NCI-H187 (cell line): ENCODE results near the gene SH3RF3.

Experiments
- DNase-seq, 2 experiments: peaks; one replicate each; lab custom pipeline; 2025; lab: John Stamatoyannopoulos, UW

Gene SH3RF3

GRCh38 chr2:109379507-109379906 lies 250.5 kb downstream of the SH3RF3 start:
- no peak for DNase-seq

GRCh38 chr2:109380502-109381326 lies 251.7 kb downstream of the SH3RF3 start:
- DNase-seq, result no peak

GRCh38 chr2:109381327-109381820 lies 252.4 kb downstream of the SH3RF3 start:
- DNase-seq, result no peak

GRCh38 chr2:109382226-109382895 lies 253.4 kb downstream of the SH3RF3 start:
- DNase-seq, result no peak

- DNase-seq, result peak in 1 of 2 experiments; percentile 79
These were observed 253.9 kb downstream of the SH3RF3 start for GRCh38 chr2:109382951-109383350.

- DNase-seq, result no peak
These were observed 254.7 kb downstream of the SH3RF3 start for GRCh38 chr2:109383505-109384307.

GRCh38 chr2:109384308-109385271 lies 255.6 kb downstream of the SH3RF3 start:
- DNase-seq, result no peak

GRCh38 chr2:109385506-109385905 lies 256.5 kb downstream of the SH3RF3 start:
- DNase-seq, result no peak

GRCh38 chr2:109386004-109386695 lies 257.1 kb downstream of the SH3RF3 start:
- DNase-seq, result no peak

- no peak for DNase-seq
These were observed 258.3 kb downstream of the SH3RF3 start for GRCh38 chr2:109387221-109387735.

GRCh38 chr2:109387778-109388469 lies 258.9 kb downstream of the SH3RF3 start:
- DNase-seq, result no peak

- DNase-seq, result no peak
These were observed 262.2 kb downstream of the SH3RF3 start for GRCh38 chr2:109391243-109391642.

GRCh38 chr2:109392140-109392539 lies 263.1 kb downstream of the SH3RF3 start:
- DNase-seq, result no peak

GRCh38 chr2:109392816-109393661 lies 264.0 kb downstream of the SH3RF3 start:
- DNase-seq, result no peak

GRCh38 chr2:109393662-109393972 lies 264.6 kb downstream of the SH3RF3 start:
- no peak for DNase-seq

- DNase-seq, result no peak
These were observed 266.6 kb downstream of the SH3RF3 start for GRCh38 chr2:109395494-109396201.

GRCh38 chr2:109396202-109397180 lies 267.5 kb downstream of the SH3RF3 start:
- DNase-seq, result no peak
